HepG2 (cell line): ENCODE data around the gene TSN. TPM values are rescaled to one million over a fixed set of nuclear protein-coding genes. Genes with fewer than 3 reads are reported as not detected.
A peak's percentile ranks its signal among the peaks of the same experiment; 100 is the strongest.

Experiments used
- JUND ChIP-seq: sonication (generic); formaldehyde crosslinking; IDR thresholded peaks from 2 replicates; pipeline ENCODE4 v1.8.0; 2022; ENCODE audit warnings: mild to moderate bottlenecking, missing genetic modification reagents
- MAFG ChIP-seq: sonication (generic); formaldehyde crosslinking; IDR thresholded peaks from 2 replicates; pipeline ENCODE4 v1.5.1; 2020; ENCODE audit warnings: mild to moderate bottlenecking, missing genetic modification reagents
- MTERF4 ChIP-seq: sonication (generic); formaldehyde crosslinking; IDR thresholded peaks from 2 replicates; pipeline ENCODE4 v1.8.0; 2023; ENCODE audit warnings: mild to moderate bottlenecking, missing genetic modification reagents
- NPAS2 ChIP-seq: sonication (generic); formaldehyde crosslinking; IDR thresholded peaks from 2 replicates; pipeline ENCODE4 v1.8.0; 2022; ENCODE audit warnings: mild to moderate bottlenecking, missing genetic modification reagents, borderline replicate concordance
- PBX3 ChIP-seq: sonication (generic); formaldehyde crosslinking; IDR thresholded peaks from 2 replicates; pipeline ENCODE4 v1.8.1; 2023; ENCODE audit warnings: missing genetic modification reagents, inconsistent platforms, borderline replicate concordance
- PHF20 ChIP-seq: sonication (generic); formaldehyde crosslinking; IDR thresholded peaks from 2 replicates; pipeline ENCODE4 v1.5.0; 2020; ENCODE audit warnings: mild to moderate bottlenecking, missing genetic modification reagents
- SOX6 ChIP-seq, 2 experiments: fragments of 450-650 bp in 1 of 2; sonication (generic) in 1 of 2; formaldehyde crosslinking in 1 of 2; IDR thresholded peaks; 2 replicates each; pipeline versions ENCODE4 v1.4.0 to v1.6.1; 2017 to 2020; ENCODE audit warnings: antibody characterized with exemption in 1 of 2, mild to moderate bottlenecking in 1 of 2, missing genetic modification reagents in 1 of 2
- TFE3 ChIP-seq: IDR thresholded peaks from 2 replicates; pipeline ENCODE4 v1.6.1; 2016
- UBTF ChIP-seq: sonication (generic); formaldehyde crosslinking; IDR thresholded peaks from 2 replicates; pipeline ENCODE4 v1.4.0; 2020; ENCODE audit warnings: mild to moderate bottlenecking, missing genetic modification reagents
- WIZ ChIP-seq: sonication (generic); formaldehyde crosslinking; IDR thresholded peaks from 2 replicates; pipeline ENCODE4 v1.5.1; 2020; ENCODE audit warnings: mild to moderate bottlenecking, missing genetic modification reagents
- ZBTB43 ChIP-seq: sonication (generic); formaldehyde crosslinking; conservative IDR thresholded peaks from 2 replicates; pipeline ENCODE4 v1.4.0; 2020; ENCODE audit warnings: missing genetic modification reagents
- ZFP90 ChIP-seq: sonication (generic); formaldehyde crosslinking; IDR thresholded peaks from 2 replicates; pipeline ENCODE4 v1.8.0; 2022; ENCODE audit warnings: missing genetic modification reagents, mild to moderate bottlenecking, inconsistent platforms, borderline replicate concordance
- ZFYVE20 ChIP-seq: sonication (generic); formaldehyde crosslinking; IDR thresholded peaks from 2 replicates; pipeline ENCODE4 v1.8.0; 2023; ENCODE audit warnings: low read depth, mild to moderate bottlenecking, moderate library complexity, missing genetic modification reagents, borderline replicate concordance
- ZNF451 ChIP-seq: sonication (generic); formaldehyde crosslinking; IDR thresholded peaks from 2 replicates; pipeline ENCODE4 v1.5.0; 2020; ENCODE audit warnings: mild to moderate bottlenecking, missing genetic modification reagents
- polyA plus RNA-seq, 8 experiments: library from polyadenylated mRNA; depleted of rRNA in 3 of 8; stranded (reverse) in 7 of 8; unstranded in 1 of 8; fragments of >200 nt; fragmentation: Illumina TruSeq in 4 of 8; extraction: Trizol in 4 of 8; gene quantifications; 2 replicates each; pipeline versions ENCODE4 v1.2.1 to v1.2.3, GENCODE V29; 2011 to 2016; ENCODE audit warnings: low read depth in 4 of 8, missing spikeins in 1 of 8, mixed read lengths in 1 of 8; ENCODE audit not compliant: insufficient read depth in 1 of 8
- total RNA-seq, 5 experiments: library from RNA; depleted of rRNA; stranded (reverse); fragments of >200 nt; fragmentation: Illumina TruSeq; extraction: Trizol; gene quantifications; 2 replicates each; pipeline ENCODE4 v1.2.3, GENCODE V29; 2016; ENCODE audit warnings: low read depth in 1 of 5

TSN gene
- total and polyA plus RNA-seq, 2 of the 13 experiments (the other 11 are each of a cell fraction or from before 2014, with no cell fraction given) = 56.4 to 115 TPM

GRCh38 chr2:121707920-121708361, 47.5 kb upstream of the TSN start (continued):
- TF ChIP-seq SOX6 (IDR thresholded peaks at IDR 0.05) = no peak
- TF ChIP-seq SOX6 (CRISPR knock-in tag; IDR thresholded peaks at IDR 0.05) = 0 out of 2 replicates have a peak, but pooled peaks have one; percentile 15
- TF ChIP-seq MTERF4 (CRISPR knock-in tag) = no peak
- no peak for TF ChIP-seq NPAS2 (CRISPR knock-in tag)
- no peak for TF ChIP-seq UBTF (CRISPR knock-in tag)
- no peak for TF ChIP-seq TFE3
- no peak for TF ChIP-seq PBX3 (CRISPR knock-in tag)
- no peak for TF ChIP-seq ZFP90
- no peak for TF ChIP-seq ZFYVE20 (CRISPR knock-in tag)
- TF ChIP-seq ZBTB43 (CRISPR knock-in tag) = no peak
- no peak for TF ChIP-seq ZNF451
- TF ChIP-seq WIZ (CRISPR knock-in tag) = no peak
- TF ChIP-seq MAFG (CRISPR knock-in tag) = no peak
- TF ChIP-seq PHF20 (CRISPR knock-in tag) = no peak
- TF ChIP-seq JUND = no peak
